Subcutaneous adipose tissue (tissue), 4 donors: Measurements from ENCODE around the gene VPS29. TPM values are rescaled to one million over a fixed set of nuclear protein-coding genes. Genes with fewer than 3 reads are reported as not detected.

Experiments used
- CTCF ChIP-seq: fragments of 450-650 bp; IDR thresholded peaks from one replicate; pipeline ENCODE4 v1.5.1; 2016; ENCODE audit warnings: low read depth, mild to moderate bottlenecking, control low read depth, antibody characterized with exemption, moderate library complexity
- total RNA-seq, 4 donors: library from RNA; depleted of rRNA; stranded (reverse); fragments of >200 nt; gene quantifications; one replicate each; pipeline ENCODE4 v1.1.0, GENCODE V29; 2016

VPS29 gene
- total RNA-seq, 4 donors from 2014 or later, result 104 to 165 (median 163) TPM

GRCh38 chr12:110514363-110514762, 12.5 kb upstream of the VPS29 start:
- TF ChIP-seq CTCF, result no peak

- TF ChIP-seq CTCF, result no peak
Measured at GRCh38 chr12:110513842-110514241, 11.9 kb upstream of the VPS29 start.

- no peak for TF ChIP-seq CTCF
Measured at GRCh38 chr12:110508071-110508586, 6.2 kb upstream of the VPS29 start.

- no peak for TF ChIP-seq CTCF
Measured at GRCh38 chr12:110505332-110505731, 3.4 kb upstream of the VPS29 start.

GRCh38 chr12:110503432-110503831, 1.5 kb upstream of the VPS29 start:
- TF ChIP-seq CTCF, result no peak

GRCh38 chr12:110501399-110501751, 536 bp downstream of the VPS29 start:
- no peak for TF ChIP-seq CTCF

- TF ChIP-seq CTCF, result no peak
Measured at GRCh38 chr12:110498984-110499706, 2.8 kb downstream of the VPS29 start.
